ENCODE data around the gene JAZF1.
"Not testable (repeated sequence)": the region's sequence is repeated elsewhere in the genome, so short reads cannot be mapped to it uniquely, and the experiment has no call there.

The JAZF1 gene

DNA sequence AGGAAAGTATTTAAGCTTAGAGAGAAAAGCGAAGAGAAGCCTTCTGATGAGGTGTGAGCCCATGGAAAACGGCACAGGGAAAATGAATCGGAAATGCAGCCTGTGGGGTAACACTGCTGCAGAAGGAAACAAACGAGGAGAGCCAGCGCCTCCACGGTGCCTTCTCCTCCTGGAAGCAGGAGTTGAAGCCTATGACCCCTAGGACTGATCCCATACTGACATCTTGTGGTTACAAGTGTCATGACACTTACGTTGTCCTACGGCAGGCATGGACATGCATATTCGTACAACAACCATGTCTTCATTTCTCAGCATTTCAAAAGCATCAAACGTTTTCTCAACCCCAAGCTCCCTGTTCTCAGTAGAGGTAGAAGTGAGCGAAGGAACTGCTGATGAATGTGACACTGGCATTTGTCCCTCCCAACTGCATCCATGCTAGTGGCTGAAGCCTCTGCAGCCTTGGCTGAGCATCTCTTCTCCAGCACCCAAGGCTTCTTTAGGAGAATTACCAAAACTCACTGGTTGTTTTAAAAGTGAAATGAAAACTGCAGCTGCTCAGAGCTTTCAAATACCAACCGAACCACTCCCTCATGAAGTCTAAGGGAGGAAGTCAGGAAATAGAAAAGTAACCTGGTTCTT lies 160.2 kb downstream of the JAZF1 start:
- TF ChIP-seq CTCF (IDR thresholded peaks at IDR 0.05; ENCODE audit: low read depth, low read length), result peak; percentile 73
- H3K4me3 ChIP-seq (ENCODE audit: low read depth, low read length), result no peak overlapping the region

DNA sequence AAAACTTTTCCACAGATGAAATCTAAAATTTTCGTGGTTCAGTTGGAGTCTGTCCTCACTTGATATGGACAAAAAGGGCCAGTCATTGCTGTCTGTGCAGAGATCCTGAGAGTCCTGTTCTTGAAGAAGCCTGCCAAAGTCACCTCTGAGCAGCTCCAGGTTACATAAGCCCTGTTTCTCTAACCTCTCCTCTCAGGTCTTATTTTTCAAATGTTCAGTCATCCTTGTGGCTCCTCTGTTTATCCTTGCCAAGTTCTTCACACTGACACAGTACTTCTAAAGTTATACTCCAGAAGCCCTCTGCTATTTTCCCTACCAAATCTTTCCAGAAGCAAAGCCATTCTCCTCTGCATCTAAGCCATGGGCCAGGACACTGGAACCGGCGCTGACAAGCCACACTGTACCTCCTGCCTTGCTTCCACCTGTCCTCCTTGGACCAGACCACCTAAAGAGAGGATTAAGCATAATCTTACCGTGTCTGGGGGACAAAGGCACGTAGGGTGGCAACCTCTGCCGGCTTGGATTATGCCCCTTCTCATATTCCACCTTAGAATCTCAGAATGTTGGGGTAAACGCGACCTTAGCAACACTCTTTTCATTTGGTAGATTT lies 161.6 kb downstream of the JAZF1 start:
- no peak for TF ChIP-seq CTCF (IDR thresholded peaks at IDR 0.05; ENCODE audit: low read depth, low read length)
- H3K4me3 ChIP-seq (ENCODE audit: low read depth, low read length), result no peak overlapping the region

GRCh38 chr7:28018446-28018845 lies 162.1 kb downstream of the JAZF1 start:
- H3K4me3 ChIP-seq (ENCODE audit: low read depth, low read length), result no peak overlapping the region
- no peak for TF ChIP-seq CTCF (IDR thresholded peaks at IDR 0.05; ENCODE audit: low read depth, low read length)

DNA sequence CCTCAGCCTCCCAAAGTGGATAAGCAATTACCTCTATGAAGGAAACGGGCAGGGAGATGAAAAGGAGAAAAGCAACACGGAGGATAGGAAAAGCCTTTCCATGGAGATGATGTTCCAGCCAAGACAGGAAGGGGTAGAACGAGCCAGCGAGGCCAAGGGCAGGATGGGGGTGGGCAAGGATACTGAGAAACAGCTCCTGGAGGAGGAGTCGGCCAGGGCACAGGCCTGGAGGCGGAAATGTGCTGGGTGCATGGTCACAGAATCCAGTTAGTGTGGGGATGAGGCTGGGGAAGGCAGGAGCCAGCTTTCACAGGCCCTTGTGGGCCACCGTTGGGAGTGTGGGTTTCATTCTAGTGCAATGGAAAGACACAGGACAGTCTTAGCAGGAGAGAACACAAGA lies 162.6 kb downstream of the JAZF1 start:
- H3K4me3 ChIP-seq (ENCODE audit: low read depth, low read length), result no peak overlapping the region
- TF ChIP-seq CTCF (IDR thresholded peaks at IDR 0.05; ENCODE audit: low read depth, low read length), result no peak

DNA sequence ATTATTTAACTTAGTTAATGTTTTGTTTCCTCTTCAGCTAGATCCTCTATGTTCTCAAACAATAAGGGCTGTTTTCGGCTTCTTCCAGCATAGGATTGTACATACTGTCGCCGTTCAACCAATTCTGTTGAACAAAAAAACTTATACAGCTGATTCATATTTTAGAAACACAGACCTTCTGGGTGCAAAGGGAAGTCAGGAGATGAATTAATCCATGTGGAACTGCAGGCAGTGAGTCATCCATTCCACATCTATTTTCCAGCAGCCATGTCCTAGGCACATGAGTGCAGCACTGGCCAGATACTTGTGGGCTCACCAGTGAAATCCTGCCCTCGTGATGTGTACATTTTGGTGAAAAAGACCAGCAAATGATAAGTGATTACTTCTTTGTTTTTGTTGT lies 163.2 kb downstream of the JAZF1 start:
- no peak for TF ChIP-seq CTCF (IDR thresholded peaks at IDR 0.05; ENCODE audit: low read depth, low read length)

GRCh38 chr7:28016297-28016696 lies 164.3 kb downstream of the JAZF1 start:
- TF ChIP-seq CTCF (IDR thresholded peaks at IDR 0.05; ENCODE audit: low read depth, low read length), result no peak
- no peak overlapping the region for H3K4me3 ChIP-seq (ENCODE audit: low read depth, low read length)

More for the DNA sequence above, 163.2 kb downstream of the JAZF1 start:
- no peak overlapping the region for H3K4me3 ChIP-seq (ENCODE audit: low read depth, low read length)

DNA sequence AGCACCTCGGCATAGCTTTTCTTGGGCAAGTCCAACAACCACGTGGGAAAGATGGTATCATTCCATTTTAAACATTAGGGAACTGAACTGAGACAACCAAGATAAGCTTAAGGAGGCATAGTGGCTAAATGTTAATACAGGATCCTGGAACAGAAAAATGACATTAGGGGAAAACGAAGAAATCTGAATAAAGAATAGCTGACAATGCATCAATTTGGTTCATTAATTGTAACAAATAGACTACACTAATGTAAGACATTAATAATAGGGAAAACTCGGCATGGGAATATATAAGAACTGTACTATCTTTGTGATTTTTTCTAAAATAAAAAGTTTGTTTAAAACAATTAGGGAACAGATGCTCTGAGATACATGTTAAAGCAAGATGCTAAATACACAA lies 165.4 kb downstream of the JAZF1 start:
- H3K4me3 ChIP-seq (ENCODE audit: low read depth, low read length), result no peak overlapping the region
- TF ChIP-seq CTCF (IDR thresholded peaks at IDR 0.05; ENCODE audit: low read depth, low read length), result no peak

GRCh38 chr7:28014340-28014739 lies 166.3 kb downstream of the JAZF1 start:
- not testable (repeated sequence) for H3K4me3 ChIP-seq (ENCODE audit: low read depth, low read length)
